Stimulated activated CD4-positive, alpha-beta T cell treated with anti-CD3 and anti-CD28 coated beads, Interleukin-15, amount 100 ng/mL, for 24 hours (primary cell): ENCODE measurements around the gene ZNF595.
"Not testable (repeated sequence)": the region's sequence is repeated elsewhere in the genome, so short reads cannot be mapped to it uniquely, and the experiment has no call there.

Experiments
- DNase-seq: peaks from one replicate; pipeline ENCODE4 v3.0.0-alpha.2; 2020

Gene ZNF595

DNA sequence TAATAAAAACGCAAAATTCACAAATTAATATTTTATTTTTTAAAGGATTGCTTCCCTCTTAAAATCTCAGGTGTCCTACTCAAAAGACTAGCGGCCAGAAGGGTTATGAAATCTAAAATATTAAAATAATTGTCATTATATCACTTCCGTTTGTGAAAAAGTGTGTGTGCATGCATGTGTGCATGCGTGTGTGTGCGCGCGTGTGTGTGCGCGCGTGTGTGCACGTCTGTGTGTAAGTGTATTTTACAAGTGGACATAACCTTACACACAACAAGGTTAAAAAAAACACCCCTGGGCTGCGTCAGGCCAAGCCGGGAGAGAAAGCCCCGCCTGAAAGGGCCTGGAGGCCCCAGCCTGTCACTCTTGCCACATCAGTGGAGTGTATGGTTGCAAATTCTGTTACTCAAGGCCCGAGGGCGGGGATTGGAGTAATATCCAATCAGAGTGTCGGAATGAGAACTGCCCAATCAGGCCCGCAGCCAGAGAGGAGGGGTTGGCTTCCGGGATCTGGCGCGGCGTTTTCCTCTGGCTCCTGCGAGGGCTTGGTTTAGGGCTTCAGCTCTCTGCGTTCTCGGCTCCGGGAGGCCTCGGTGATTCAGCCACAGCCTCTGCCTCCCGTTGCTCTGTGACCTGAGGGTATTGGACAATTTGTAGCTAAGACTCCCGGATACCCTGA is at the start of gene ZNF595:
ZNF595 (plus strand) TSS at position 518 of the 676 bp plus-strand sequence. CDS start 168 bp downstream, outside the sequence.
- peak; percentile 3 for DNase-seq

DNA sequence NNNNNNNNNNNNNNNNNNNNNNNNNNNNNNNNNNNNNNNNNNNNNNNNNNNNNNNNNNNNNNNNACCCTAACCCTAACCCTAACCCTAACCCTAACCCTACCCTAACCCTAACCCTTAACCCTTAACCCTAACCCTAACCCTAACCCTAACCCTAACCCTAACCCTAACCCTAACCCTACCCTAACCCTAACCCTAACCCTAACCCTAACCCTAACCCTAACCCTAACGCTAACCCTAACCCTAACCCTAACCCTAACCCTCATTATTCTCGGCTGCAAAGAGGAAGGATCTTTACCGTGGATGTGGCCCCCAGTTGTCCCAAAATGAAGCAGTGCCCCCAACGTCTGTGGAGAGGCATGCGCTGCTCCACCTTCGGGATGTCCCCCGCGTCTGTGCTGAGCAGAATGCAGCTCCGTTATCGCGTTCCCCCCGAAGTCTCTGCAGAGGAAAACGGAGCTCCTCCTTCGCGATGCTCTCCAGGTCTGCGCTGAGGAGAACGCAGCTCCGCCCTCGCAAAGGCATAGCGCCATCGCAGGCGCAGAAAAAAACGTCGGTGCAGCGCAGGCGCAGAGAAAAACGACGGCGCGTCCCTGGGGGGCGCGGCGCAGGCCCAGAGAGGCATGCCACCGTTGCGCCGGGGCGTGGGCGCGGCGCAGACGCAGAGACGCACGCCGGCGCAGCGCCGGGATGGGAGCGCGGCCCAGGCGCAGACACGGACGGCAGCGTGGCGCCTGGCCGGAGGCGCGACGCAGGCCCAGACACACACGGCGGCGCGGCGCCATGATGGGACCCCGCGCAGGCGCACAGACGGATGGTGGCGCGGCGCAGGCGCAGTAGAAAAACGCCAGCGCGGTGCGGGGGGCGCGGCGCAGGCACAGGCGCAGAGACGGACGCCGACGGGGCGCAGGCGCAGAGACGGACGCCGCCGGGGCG is 42.9 kb upstream of the ZNF595 start:
- DNase-seq: not testable (repeated sequence)

DNA sequence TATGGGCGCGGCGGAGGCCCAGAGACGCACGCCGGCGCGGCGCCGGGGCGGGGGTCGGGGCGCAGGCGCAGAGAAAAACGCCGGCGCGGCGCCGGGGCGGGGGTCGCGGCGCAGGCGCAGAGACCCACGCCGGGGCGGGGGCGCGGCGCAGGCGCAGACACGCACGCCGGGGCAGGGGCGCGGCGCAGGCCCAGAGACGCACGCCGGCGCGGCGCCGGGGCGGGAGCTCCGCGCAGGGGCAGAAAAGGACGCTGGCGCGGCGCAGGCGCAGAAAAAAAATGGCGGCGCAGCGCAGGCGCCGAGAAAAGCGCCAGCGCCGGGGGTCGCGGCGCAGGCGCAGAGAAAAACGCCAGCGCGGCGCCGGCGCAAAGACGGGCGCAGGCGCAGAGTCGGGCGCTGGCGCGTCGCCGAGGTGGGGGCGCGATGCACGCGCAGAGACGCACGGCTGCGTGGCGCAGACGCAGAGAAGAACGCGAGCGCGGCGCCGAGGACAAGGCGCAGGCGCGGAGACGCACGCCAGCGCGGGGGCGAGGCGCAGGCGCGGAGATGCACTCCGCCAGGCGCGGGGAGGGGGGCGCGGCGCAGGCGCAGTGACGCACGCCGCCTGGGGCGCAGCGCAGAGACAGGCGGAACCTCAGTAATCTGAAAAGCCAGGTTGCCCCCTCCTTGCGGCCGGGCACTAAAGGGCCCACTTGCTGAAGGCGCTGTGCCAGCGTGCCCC is 41.9 kb upstream of the ZNF595 start:
- DNase-seq: not testable (repeated sequence)

DNA sequence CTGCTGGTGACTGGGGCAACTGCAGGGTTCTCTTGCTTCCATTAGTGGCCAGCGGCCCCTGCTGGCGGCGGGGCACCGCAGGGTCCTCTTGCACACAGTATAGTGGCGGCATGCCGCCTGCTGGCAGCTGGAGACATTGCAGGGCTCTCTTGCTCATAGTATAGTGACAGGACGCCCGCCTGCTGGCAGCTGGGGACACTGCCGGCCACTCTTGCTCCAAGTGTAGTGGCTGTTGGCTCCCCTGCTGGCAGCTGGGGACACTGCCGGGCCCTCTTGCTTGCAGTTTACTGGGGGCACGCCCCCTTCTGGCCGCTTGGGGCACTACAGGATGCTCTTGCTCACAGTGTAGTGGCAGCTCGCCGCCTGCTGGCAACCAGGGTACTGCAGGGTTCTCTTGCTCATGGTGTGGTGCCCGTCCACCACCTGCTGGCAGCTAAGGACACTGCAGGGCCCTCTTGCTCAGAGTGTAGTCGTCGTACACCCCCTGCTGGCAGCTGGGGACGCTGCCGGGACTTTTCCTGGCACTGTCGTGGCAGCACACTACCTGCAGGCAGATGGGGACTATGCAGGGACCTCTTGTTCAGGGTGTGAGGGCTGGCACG is 41.2 kb upstream of the ZNF595 start:
- DNase-seq: peak; percentile 46

DNA sequence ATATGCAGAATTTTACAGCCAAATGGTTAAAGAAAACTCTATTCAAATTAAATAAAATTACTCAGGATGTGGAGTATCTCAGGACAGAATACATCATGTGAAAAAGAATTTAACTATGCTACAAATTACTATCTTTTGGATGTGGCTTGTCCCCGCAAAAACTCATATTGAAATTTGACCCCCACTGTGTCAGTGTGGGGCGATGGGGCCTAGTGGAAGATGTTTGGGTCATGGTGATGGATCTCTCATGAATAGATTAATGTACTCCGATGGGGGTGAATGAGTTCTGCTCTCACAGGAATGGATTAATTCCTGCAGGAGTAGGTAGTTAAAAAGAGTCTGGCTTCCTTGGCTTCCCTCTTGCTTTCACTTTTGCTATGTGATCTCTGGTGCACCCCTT is 35.0 kb upstream of the ZNF595 start:
- DNase-seq: not testable (repeated sequence)

DNA sequence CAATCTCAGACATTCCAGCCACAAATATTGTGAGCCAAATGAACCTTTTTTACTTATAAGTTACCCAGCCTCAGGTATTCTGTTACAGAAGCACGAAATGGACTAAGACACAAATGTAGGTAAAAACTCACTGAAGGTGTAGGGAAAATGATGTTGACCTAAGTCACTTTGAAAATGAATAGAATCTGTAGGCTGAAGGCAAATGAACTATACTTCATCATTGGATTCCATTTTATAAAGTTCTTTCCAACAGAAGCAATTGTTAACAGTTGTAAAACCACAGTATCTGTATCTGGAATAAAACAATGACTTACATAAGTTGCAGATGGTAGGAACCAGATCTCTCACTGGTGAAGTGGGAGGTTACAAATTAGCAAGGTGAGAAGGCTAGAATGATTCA is 34.5 kb upstream of the ZNF595 start:
- not testable (repeated sequence) for DNase-seq

DNA sequence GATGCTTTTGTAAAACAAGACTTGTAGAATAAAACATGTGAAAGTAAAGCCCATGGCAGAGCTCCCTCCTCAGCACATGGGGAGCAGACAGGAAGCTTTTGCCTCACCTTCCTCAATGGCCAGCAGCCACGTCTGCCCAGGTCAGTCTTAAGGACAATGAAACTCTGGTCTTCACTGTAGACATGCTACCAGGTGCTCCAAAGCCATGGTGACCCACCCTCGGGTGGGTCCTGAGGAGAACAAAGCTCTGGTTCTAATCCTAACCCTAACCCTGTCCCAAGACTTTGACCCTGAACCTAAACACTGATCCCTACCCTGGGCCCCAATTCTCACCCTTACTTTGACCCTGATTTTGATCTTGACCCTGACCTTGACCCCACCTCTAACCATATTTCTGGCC is 30.2 kb upstream of the ZNF595 start:
- not testable (repeated sequence) for DNase-seq

DNA sequence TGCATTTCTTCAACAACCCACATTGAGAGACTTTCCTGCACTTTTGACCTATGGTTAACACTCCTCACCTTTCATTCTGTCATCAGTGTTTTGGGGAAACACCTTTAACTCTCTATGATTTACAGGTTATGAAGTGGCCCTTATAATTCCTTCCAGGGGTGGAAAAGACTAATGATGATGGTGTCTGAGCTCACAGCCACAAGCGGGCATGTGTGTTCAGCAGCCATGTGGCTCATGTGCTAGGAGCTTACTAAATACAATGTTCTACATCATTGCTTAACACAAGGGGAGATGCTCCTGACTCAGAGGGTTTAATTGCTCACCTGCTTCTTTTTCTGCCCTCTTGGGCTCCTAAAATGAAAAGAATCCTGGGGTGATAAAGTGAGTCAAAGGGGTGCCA is 28.8 kb upstream of the ZNF595 start:
- not testable (repeated sequence) for DNase-seq

DNA sequence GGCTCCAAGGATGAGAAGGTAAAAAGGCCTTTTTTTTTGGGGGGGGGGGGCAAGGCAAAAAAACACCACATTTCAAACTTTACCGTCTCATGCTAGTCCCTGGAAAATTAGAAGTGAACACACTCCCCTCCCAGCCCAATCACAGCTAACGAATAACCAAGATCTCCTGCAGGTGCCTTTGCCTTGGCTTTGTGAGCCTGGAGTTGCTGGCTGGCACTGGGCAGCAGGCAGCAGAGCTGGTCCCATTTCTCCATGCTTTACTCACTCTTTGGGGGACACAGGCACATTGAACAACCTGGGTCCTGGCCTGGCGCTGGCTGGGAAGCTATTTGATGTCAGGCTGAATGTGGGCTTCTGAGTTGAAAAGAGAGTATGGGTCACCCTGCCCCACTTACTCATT is 25.6 kb upstream of the ZNF595 start:
- not testable (repeated sequence) for DNase-seq

DNA sequence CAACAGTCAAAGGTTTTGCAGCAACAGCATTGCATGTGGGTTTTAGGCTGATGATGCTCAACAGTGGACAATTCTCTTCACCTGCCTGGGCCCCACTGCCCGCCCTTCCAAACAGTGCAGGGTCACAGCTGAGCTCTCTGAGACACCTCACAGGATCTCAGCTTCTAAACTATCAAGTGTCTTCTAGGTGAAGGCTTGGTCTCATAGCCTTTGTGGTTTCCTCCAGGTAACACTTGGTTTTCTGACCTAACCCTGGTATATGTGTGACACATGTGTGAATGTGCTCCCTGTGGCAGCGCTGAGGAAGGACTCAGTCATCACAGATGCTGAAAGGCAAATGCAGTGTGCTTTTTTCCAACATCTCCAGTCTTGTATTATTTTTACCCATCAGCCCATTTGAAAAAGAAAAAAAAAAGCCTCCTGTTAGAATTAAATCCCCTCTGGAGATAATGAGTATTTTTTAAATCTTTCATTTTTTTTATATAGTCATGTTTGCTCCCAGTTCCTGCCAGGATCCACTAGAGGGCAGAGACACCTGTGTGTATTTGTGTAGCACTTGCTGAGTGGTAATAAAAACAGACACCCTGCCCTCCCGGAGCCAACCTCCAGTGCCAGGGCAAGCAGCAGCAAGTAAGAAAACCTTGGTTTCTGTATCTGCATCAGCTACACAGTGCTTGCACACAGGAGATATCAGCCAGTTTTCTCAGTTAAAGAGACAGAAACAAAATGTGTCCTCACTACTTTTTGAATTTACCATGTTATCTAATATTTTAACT is 24.2 kb upstream of the ZNF595 start:
- DNase-seq: peak; percentile 21

DNA sequence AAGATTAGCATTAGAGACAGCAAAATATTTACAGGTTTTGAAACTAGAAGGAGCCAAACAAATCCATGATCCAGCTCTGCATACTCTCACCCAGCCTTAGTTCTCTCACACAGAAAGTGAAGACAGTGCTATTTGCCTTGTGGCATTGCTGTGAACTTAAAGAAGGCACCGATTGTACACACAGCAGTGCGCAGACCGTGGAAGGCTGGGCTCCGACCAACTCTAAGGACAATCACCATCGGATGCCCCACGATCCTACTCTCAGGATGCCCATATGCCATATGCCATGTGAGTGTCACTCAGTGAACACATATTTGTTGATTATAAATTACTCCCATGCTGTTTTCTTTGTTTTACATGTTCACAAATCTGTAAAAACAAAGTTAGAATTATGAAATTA is 19.8 kb upstream of the ZNF595 start:
- DNase-seq: not testable (repeated sequence)

DNA sequence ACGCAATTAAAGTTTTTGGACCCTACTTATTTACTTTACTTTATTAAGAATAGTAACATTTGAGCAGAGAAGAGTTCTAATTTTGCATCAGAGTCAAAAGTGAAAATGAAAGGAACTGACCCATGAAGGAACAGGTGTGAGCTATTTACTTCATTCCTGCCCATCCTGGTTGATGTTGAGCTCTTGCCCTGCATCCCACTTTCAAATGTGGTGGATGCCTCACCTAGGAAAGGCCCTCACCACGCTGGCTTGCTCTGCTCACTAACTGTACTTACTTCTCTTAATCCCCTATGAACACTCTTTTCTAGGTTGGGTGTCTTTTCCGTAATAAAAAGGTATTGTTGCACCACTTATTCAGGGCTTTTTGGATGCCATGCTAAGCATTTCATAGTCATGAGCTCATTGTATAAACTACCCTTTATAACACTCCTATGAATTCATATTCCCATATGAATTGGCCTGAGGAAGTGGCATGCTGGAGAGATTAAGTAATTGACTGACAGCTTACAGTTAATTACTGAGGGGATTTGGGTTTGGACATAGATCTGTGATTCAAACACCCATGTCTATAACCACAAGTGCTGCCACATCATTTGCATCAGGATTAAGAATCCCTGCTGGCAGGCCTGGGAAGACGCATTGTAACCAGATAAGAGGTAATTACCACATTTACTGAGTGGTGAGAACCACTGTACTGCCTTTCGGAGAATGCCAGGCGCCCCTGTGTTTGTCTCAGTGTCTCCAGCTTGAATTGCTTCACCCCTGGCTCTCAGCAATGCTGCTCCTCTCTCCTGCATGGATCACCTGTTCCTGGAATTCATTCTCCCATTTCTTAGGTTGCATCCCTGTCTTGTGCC is 16.3 kb upstream of the ZNF595 start:
- not testable (repeated sequence) for DNase-seq

DNA sequence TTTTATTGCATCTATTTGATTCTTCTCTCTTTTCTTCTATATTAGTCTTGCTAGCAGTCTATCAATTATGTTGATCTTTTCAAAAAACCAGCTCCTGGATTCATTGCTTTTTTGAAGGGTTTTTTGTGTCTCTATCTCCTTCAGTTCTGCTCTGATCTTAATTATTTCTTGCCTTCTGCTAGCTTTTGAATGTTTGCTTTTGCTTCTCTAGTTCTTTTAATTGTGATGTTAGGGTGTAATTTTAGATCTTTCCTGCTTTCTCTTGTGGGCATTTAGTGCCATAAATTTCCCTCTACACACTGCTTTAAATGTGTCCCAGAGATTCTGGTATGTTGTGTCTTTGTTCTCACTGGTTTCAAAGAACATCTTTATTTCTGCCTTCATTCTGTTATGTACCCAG is 14.9 kb upstream of the ZNF595 start:
- DNase-seq: not testable (repeated sequence)

DNA sequence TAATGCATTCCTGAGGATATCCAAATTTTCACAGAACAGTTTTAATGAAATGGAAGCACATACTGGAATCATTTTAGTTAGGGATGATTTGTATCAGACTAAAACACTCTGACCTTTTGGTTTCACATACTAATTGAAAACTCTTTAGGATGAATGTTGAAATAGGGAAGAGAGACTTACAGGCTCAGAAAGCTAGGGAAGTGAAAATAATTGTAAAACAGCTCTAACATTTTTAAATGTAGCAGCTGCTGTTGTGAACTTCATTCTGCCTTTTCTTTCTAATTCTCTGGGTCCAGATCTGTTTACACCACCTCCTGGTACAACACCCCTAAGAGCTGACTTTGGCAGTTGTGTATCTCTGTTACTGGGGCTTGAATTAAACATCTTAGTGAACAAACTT is 9.7 kb upstream of the ZNF595 start:
- not testable (repeated sequence) for DNase-seq

DNA sequence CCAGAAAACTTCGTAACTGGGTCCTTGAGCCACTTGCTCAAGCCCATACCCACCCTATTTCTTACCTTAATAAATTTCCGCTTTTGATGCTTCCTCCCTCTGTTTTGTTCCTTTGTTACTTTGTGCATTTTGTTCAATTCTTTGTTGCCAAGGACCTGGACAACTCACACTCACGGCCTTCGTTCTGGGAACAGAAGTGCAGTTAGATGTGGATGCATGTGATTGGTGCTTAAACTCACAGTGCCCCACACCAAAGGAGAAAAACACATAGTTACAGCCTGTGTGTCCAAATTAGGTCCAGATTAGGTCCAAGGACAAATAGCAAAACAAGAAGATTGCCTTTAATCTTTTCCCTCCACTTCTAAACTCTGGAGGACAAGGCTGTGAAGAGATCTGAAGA is 1.9 kb upstream of the ZNF595 start:
- DNase-seq: not testable (repeated sequence)

DNA sequence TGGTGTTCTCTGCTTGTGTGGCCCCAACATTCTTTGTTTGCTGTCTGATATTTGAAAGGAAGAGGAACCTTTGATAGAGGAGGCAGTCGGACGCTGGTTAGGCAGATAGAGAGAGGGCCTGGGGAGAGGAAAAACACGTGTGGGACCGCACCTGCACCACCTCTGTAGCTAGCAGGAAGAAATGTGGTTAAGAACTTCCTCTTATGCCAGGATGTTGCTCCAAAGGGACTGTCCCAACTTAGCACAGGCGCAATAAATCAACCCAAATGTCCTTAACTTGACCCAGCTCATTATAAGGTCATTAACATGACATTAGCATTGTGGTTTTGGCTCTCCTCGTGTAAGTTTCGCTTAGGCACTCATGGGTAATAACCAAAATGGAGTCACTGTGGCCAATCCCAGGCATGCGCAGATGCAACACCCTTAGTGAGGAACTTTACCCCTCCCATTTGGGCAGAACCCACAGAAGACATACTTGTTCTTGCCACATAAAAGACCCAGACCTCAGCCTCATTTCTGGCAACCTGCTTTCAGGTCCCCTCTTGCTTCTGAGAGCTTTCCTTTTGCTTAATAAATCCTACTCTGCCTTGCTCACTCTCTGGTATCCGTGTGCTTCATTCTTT is 1.4 kb upstream of the ZNF595 start:
- peak; percentile 21 for DNase-seq

DNA sequence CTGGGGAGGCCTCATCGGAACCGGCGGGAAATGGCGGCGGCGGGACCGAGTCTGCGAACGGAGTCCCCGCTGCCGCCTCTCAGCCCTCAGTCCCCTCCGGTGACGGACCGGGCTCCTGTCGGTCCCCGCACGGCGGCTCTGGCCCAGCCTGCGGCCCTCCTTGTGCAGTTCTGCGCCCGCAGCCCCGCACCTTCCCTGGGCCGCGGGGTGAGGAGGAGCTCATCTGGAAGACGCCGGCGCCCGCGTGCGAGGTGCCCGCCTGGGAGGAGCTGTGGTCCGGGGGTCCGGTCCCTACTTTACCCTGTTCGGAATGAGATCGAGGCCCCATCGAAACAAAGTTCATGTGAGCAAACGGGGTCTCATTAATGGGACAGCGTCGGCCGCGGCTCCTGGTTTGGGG is 400 bp downstream of the ZNF595 start:
- DNase-seq: not testable (repeated sequence)

DNA sequence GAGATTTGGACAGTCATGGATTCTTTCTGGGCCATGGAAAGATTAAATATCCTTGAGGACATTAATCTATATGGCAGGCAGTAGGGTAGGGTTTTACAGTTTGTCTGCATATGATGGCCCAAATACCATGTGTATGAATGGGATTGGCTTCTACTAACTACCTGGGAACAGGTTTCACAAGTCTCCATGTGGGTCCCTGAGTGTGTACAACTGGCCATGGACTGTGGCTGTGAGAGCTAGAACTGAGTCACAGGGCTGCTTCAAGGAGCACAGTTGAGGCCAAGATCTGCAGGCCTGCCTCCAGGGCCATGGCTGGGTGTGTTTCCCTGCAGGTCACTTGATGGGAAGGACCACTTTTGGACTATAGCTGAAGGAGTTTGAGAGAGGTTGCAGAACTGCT is 11.6 kb downstream of the ZNF595 start:
- not testable (repeated sequence) for DNase-seq

DNA sequence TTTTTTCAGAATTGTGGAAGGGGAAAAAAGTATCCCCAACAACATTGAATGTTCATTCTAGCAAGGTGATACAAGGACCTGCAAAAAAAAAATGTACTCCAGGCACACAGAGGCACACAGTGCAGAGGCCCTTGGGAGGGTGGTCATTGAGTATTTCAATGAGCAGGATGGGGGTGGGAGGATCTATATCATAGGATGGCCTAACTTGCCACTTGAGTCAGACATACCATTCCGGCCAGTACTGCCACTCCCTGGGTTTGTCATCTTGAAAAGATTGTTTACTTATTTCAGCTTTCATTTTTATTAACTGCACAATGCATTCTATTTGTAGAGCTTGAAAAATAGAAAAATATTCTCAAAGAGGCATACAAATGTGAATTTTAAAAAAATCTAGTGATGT is 18.7 kb downstream of the ZNF595 start:
- no peak for DNase-seq

DNA sequence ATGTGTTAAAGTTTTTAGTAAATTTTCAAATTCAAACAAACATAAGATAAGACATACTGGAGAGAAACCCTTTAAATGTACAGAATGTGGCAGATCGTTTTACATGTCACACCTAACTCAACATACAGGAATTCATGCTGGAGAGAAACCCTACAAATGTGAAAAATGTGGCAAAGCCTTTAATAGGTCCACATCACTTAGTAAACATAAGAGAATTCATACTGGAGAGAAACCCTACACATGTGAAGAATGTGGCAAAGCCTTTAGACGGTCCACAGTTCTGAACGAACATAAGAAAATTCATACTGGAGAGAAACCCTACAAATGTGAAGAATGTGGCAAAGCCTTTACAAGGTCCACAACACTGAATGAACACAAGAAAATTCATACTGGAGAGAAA is 32.8 kb downstream of the ZNF595 start:
- DNase-seq: no peak
